HG02759 (cell line): ENCODE data around the gene GPBP1L1.

Experiments used
- ATAC-seq: cut with Tn5 transposase; IDR thresholded peaks from one replicate; pipeline ENCODE4 v1.9.1; 2021; ENCODE audit warnings: mild to moderate bottlenecking, moderate library complexity; ENCODE audit not compliant: unreplicated experiment

Gene GPBP1L1

GRCh38 chr1:45643321-45643720, 43.0 kb downstream of the GPBP1L1 start:
- ATAC-seq: no peak

GRCh38 chr1:45640293-45640692, 46.0 kb downstream of the GPBP1L1 start:
- no peak for ATAC-seq

GRCh38 chr1:45635211-45635610, 51.1 kb downstream of the GPBP1L1 start:
- no peak for ATAC-seq

- ATAC-seq: no peak
Observed at GRCh38 chr1:45630429-45630828, 55.9 kb downstream of the GPBP1L1 start.

- no peak for ATAC-seq
Observed at GRCh38 chr1:45629035-45629434, 57.3 kb downstream of the GPBP1L1 start.

GRCh38 chr1:45623972-45624371, 62.4 kb downstream of the GPBP1L1 start, which contains the start of gene CCDC17:
TSS of gene CCDC17 (minus strand) at chr1:45624054. CDS start at chr1:45623909, 145 bp downstream.
- no peak for ATAC-seq

- no peak for ATAC-seq
Observed at GRCh38 chr1:45622524-45623394, 63.6 kb downstream of the GPBP1L1 start.

- ATAC-seq: no peak
Observed at GRCh38 chr1:45621895-45622523, 64.3 kb downstream of the GPBP1L1 start.

GRCh38 chr1:45621501-45621836, 64.9 kb downstream of the GPBP1L1 start:
- no peak for ATAC-seq

- ATAC-seq: no peak
Observed at GRCh38 chr1:45620588-45621500, 65.5 kb downstream of the GPBP1L1 start.

- no peak for ATAC-seq
Observed at GRCh38 chr1:45619149-45619921, 67.0 kb downstream of the GPBP1L1 start.

- no peak for ATAC-seq
Observed at GRCh38 chr1:45617618-45618017, 68.7 kb downstream of the GPBP1L1 start.

- ATAC-seq: no peak
Observed at GRCh38 chr1:45615885-45616284, 70.4 kb downstream of the GPBP1L1 start.

GRCh38 chr1:45612941-45613579, 73.3 kb downstream of the GPBP1L1 start:
- ATAC-seq: no peak

GRCh38 chr1:45610589-45611226, 75.6 kb downstream of the GPBP1L1 start:
- no peak for ATAC-seq

- no peak for ATAC-seq
Observed at GRCh38 chr1:45608175-45609156, 77.9 kb downstream of the GPBP1L1 start.

GRCh38 chr1:45607404-45608074, 78.8 kb downstream of the GPBP1L1 start:
- ATAC-seq: no peak

- ATAC-seq: no peak
Observed at GRCh38 chr1:45604239-45604638, 82.1 kb downstream of the GPBP1L1 start.
